Lower leg skin (tissue), 4 donors: ENCODE results near the gene MECR. TPM values are rescaled to one million over a fixed set of nuclear protein-coding genes. Genes with fewer than 3 reads are reported as not detected.
A peak's percentile ranks its signal among the peaks of the same experiment; 100 is the strongest.

Experiments used
- DNase-seq, 2 donors: peaks; one replicate each; pipeline ENCODE4 v3.0.0-alpha.2; 2019; ENCODE audit warnings: low spot score in 2 of 2
- H3K4me3 ChIP-seq: fragments of 200-600 bp; sonication (generic); 2 replicates; pipeline ENCODE4 v1.5.1; 2017; ENCODE audit warnings: mild to moderate bottlenecking, low read depth; ENCODE audit not compliant: poor library complexity, severe bottlenecking
- CTCF ChIP-seq, 3 donors: fragments of 450-650 bp; IDR thresholded peaks; one replicate each; pipeline ENCODE4 v1.5.1; 2016; ENCODE audit warnings: antibody characterized with exemption in 3 of 3, mild to moderate bottlenecking in 3 of 3, moderate library complexity in 2 of 3
- POLR2A ChIP-seq, 2 donors: fragments of 450-650 bp; IDR thresholded peaks; one replicate each; pipeline ENCODE4 v1.6.1; 2016 to 2017; ENCODE audit warnings: antibody characterized with exemption in 2 of 2, mild to moderate bottlenecking in 1 of 2, moderate library complexity in 1 of 2
- WGBS, 2 donors: methylation state at CpG; one replicate each; pipeline ENCODE4 v1.1.5; 2018; 5-methylcytosine and 5-hydroxymethylcytosine counted together
- intact Hi-C: fragments of 100-400 bp; cut with DNase I; formaldehyde crosslinking; loops from one replicate; pipeline ENCODE4 v1.15.0; 2023; ENCODE audit warnings: low total_unique reads
- total RNA-seq, 4 donors: library from RNA; depleted of rRNA; stranded (reverse); fragments of >200 nt; gene quantifications; one replicate each; pipeline ENCODE4 v1.1.0, GENCODE V29; 2016

MECR gene
- total RNA-seq, 4 donors from 2014 or later = 23.2 to 28.3 (median 25.3) TPM

GRCh38 chr1:29166291-29166878 is 64.3 kb downstream of the MECR start:
- no peak for TF ChIP-seq POLR2A (IDR thresholded peaks at IDR 0.05)
- no peak for TF ChIP-seq CTCF (IDR thresholded peaks at IDR 0.05)
- intact Hi-C loops = no loop called here
- no peak overlapping the region for H3K4me3 ChIP-seq
- 62 to 73% methylated on average over 9 of the region's 9 CpGs for WGBS, 2 donors
- DNase-seq = peak in 1 of 2 donors; percentile 49

DNA sequence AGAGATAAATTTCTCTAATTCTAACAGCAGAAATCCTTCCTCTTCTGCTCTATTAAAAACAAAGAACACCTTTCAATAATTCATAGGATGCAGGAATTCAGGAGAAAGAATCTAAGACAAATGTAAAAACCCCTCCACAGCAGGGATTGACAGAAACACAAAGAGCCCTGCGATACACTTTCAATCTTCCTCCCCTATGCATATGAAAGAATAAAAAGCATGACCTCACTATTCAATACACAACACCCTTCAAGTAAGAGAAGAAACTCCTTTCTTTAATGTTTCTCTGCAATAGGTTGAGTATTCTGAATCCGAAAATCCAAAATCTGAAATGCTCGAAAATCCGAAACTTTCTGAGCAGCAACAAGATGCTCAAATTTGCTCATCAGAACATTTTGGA is 66.1 kb downstream of the MECR start:
- H3K4me3 ChIP-seq = no peak overlapping the region
- 92 to 93% methylated on average over 4 of the region's 4 CpGs for WGBS, 2 donors
- TF ChIP-seq POLR2A (IDR thresholded peaks at IDR 0.05) (no peak), CTCF (IDR thresholded peaks at IDR 0.05) (no peak)
- DNase-seq = no peak
- intact Hi-C loops = no loop called here

DNA sequence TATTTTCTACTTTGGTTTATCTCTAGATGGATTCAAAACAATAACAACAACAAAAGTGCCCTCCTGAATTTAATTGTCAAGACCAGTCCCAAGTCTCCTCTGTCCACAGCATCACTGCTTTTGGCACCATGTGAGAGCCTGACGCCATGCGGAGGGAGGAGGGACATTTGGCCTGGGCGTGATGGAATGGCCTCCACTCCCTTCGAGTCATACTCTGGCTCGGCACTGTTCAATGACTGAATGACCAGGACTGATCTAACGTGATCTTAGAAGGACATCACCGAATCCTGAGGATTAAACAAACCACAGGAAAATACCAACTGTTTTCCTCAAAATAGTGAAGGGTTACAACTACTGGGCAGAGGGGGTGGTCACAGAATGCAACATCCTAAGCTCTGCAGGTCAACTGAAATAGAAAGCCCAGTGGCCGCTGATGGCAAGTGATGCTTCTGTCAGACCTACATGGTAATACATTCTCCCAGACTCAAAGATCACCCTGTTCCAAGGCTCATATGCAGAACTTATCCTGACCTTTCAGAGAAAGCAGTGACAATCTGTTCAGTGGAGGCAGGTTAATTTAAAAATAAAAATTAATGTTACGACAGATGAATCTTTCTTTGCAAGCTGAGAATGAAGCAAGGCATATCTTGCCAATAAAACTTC is 68.1 kb downstream of the MECR start:
- peak in 1 of 2 donors; percentile 76 for DNase-seq
- 68 to 72% methylated on average over 9 of the region's 9 CpGs for WGBS, 2 donors
- TF ChIP-seq CTCF (IDR thresholded peaks at IDR 0.05) = no peak
- no peak for TF ChIP-seq POLR2A (IDR thresholded peaks at IDR 0.05)
- intact Hi-C loops = no loop called here
- H3K4me3 ChIP-seq = no peak overlapping the region

- TF ChIP-seq CTCF (IDR thresholded peaks at IDR 0.05) (no peak), POLR2A (IDR thresholded peaks at IDR 0.05) (no peak)
- DNase-seq = no peak
- intact Hi-C loops = no loop called here
- 57 to 63% methylated on average over 4 of the region's 4 CpGs for WGBS, 2 donors
- no peak overlapping the region for H3K4me3 ChIP-seq
These were observed 68.7 kb downstream of the MECR start for GRCh38 chr1:29162025-29162424.

DNA sequence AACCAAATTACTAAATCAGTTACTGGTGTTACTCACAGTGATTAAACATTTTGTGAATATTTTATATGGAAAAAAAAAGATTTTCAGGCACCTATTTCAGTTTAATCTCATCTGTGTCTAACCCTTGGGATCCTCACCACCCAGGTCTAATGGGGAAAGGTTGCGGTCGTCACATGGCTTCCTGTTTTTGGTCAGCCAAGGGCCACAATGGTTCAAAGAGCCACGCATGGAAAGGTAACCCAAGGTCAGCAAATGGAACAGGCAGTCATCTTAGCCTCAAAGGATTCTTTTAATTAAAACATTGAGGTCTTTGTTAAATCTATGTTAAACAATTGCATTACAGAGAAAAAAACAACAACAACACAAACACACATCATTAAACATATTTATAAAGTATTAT is 71.0 kb downstream of the MECR start:
- WGBS, 2 donors = 74 to 76% methylated on average over 3 of the region's 3 CpGs
- TF ChIP-seq POLR2A (IDR thresholded peaks at IDR 0.05) (no peak), CTCF (IDR thresholded peaks at IDR 0.05) (no peak)
- no peak overlapping the region for H3K4me3 ChIP-seq
- DNase-seq = peak in 1 of 2 donors; percentile 40
- intact Hi-C loops = no loop called here

DNA sequence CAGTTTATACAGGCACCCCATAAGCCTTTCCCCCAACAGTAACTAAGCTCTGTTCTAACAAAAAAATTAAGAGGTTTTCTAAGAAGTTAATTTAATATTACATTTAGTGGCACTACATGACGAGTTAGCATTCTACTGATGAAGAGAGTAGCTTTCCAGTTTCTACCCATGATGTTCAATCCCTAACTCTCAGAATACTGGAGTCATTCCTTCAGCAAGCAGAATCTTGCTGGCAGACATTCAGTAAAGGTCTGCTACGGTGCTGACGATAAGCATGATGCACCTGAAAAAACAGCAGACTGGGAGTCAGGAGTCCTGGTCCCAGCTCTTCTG is 73.5 kb downstream of the MECR start:
- no peak for DNase-seq
- intact Hi-C loops = no loop called here
- WGBS, 2 donors = 82 to 89% methylated on average over 3 of the region's 3 CpGs
- H3K4me3 ChIP-seq = no peak overlapping the region
- no peak for TF ChIP-seq POLR2A (IDR thresholded peaks at IDR 0.05)
- TF ChIP-seq CTCF (IDR thresholded peaks at IDR 0.05) = no peak
